GM19468 (cell line): Measurements from ENCODE around the gene GPT2.
A peak's percentile ranks its signal among the peaks of the same experiment; 100 is the strongest.

Experiments
- ATAC-seq: cut with Tn5 transposase; IDR thresholded peaks from one replicate; pipeline ENCODE4 v1.9.1; 2021; ENCODE audit warnings: mild to moderate bottlenecking, moderate library complexity, moderate number of reproducible peaks; ENCODE audit not compliant: unreplicated experiment; ENCODE audit errors: extremely low read depth

GPT2 gene

GRCh38 chr16:46954562-46954961, 70.4 kb downstream of the GPT2 start:
- ATAC-seq: no peak

GRCh38 chr16:46961373-46962353, 77.5 kb downstream of the GPT2 start:
- ATAC-seq: no peak

GRCh38 chr16:46962629-46963028, 78.5 kb downstream of the GPT2 start:
- ATAC-seq: no peak

- no peak for ATAC-seq
Measured at GRCh38 chr16:46968063-46968435, 83.9 kb downstream of the GPT2 start.

GRCh38 chr16:46970089-46970488, 85.9 kb downstream of the GPT2 start:
- no peak for ATAC-seq

GRCh38 chr16:46971271-46971670, 87.1 kb downstream of the GPT2 start:
- ATAC-seq: no peak

- ATAC-seq: peak; percentile 10
Measured at GRCh38 chr16:46972429-46973206, 88.5 kb downstream of the GPT2 start.

- ATAC-seq: peak; percentile 80
Measured at GRCh38 chr16:46973207-46973995, 89.2 kb downstream of the GPT2 start, which contains the start of gene DNAJA2. TSS of gene DNAJA2 (minus strand) at chr16:46973674. CDS start at chr16:46973572, 102 bp downstream.

GRCh38 chr16:46973996-46974324, 89.8 kb downstream of the GPT2 start:
- no peak for ATAC-seq

- ATAC-seq: no peak
Measured at GRCh38 chr16:46974352-46974751, 90.2 kb downstream of the GPT2 start.

- ATAC-seq: no peak
Measured at GRCh38 chr16:46975165-46975564, 91.0 kb downstream of the GPT2 start.

GRCh38 chr16:46975908-46976470, 91.8 kb downstream of the GPT2 start:
- ATAC-seq: no peak

- no peak for ATAC-seq
Measured at GRCh38 chr16:46976550-46976949, 92.4 kb downstream of the GPT2 start.
